BE2C (cell line): ENCODE measurements around the gene CSAG2. TPM values are rescaled to one million over a fixed set of nuclear protein-coding genes. Genes with fewer than 3 reads are reported as not detected.
"Not testable (repeated sequence)": the region's sequence is repeated elsewhere in the genome, so short reads cannot be mapped to it uniquely, and the experiment has no call there.

Experiments used
- DNase-seq: peaks from one replicate; pipeline ENCODE4 v3.0.0-alpha.2; 2020
- H3K27me3 ChIP-seq: fragments of 250-450 bp; sonication (Bioruptor Pico); 2 replicates; pipeline ENCODE4 v1.5.1; 2020; ENCODE audit warnings: mild to moderate bottlenecking
- H3K36me3 ChIP-seq: fragments of 250-450 bp; sonication (Bioruptor Pico); 2 replicates; pipeline ENCODE4 v1.5.1; 2020; ENCODE audit warnings: mild to moderate bottlenecking
- H3K4me1 ChIP-seq: fragments of 250-450 bp; sonication (Bioruptor Pico); 2 replicates; pipeline ENCODE4 v1.5.1; 2020
- H3K4me3 ChIP-seq: 2 replicates; pipeline ENCODE4 v1.5.1; 2011; ENCODE audit warnings: low read depth, low read length
- H3K9me3 ChIP-seq: fragments of 250-450 bp; sonication (Bioruptor Pico); 2 replicates; pipeline ENCODE4 v1.5.1; 2020
- CTCF ChIP-seq: IDR thresholded peaks from 2 replicates; pipeline ENCODE4 v1.5.1; 2012; ENCODE audit warnings: mild to moderate bottlenecking, low read depth, low read length
- polyA plus RNA-seq: library from polyadenylated mRNA; unstranded; fragments of >200 nt; gene quantifications from one replicate; pipeline ENCODE4 v1.2.1, GENCODE V29; 2012; ENCODE audit warnings: low read depth, missing spikeins; ENCODE audit not compliant: insufficient read length, insufficient read depth

Gene CSAG2
- not detected for polyA plus RNA-seq

GRCh38 chrX:152709173-152709572 lies at the start of gene CSAG2:
Gene CSAG2, minus strand, starts transcription at chrX:152709273. Its CDS starts 161 bp downstream, at chrX:152709112.
- not testable (repeated sequence) for H3K4me3 ChIP-seq, H3K9me3 ChIP-seq, H3K36me3 ChIP-seq, H3K4me1 ChIP-seq, H3K27me3 ChIP-seq, DNase-seq

- not testable (repeated sequence) for H3K9me3 ChIP-seq, H3K27me3 ChIP-seq, DNase-seq, H3K36me3 ChIP-seq, H3K4me1 ChIP-seq, H3K4me3 ChIP-seq
Measured at GRCh38 chrX:152754871-152755270, 45.8 kb upstream of the CSAG2 start.

GRCh38 chrX:152753686-152754650 lies 44.9 kb upstream of the CSAG2 start, which contains the start of gene MAGEA2:
Gene MAGEA2, minus strand, starts transcription at chrX:152753842. Its CDS starts 2,479 bp downstream, at chrX:152751363.
- H3K36me3 ChIP-seq, H3K9me3 ChIP-seq, H3K27me3 ChIP-seq, DNase-seq, H3K4me3 ChIP-seq, H3K4me1 ChIP-seq: not testable (repeated sequence)

GRCh38 chrX:152738560-152738959 lies 29.5 kb upstream of the CSAG2 start:
- Histone ChIP-seq H3K27me3 (no peaks in the 10 kb centered on the region), H3K36me3 (no peaks in the 10 kb centered on the region), H3K4me3 (no peak overlapping the region), H3K4me1 (no peaks in the 10 kb centered on the region), H3K9me3 (no peaks in the 10 kb centered on the region)
- no peak for TF ChIP-seq CTCF
- DNase-seq = no peak

- not testable (repeated sequence) for H3K36me3 ChIP-seq, DNase-seq, H3K9me3 ChIP-seq, H3K4me1 ChIP-seq, H3K4me3 ChIP-seq, H3K27me3 ChIP-seq
Measured at GRCh38 chrX:152736528-152736927, 27.5 kb upstream of the CSAG2 start.

- no peak for DNase-seq
- Histone ChIP-seq H3K27me3 (no peaks in the 10 kb centered on the region), H3K9me3 (no peaks in the 10 kb centered on the region), H3K4me1 (no peaks in the 10 kb centered on the region), H3K4me3 (no peak overlapping the region), H3K36me3 (no peaks in the 10 kb centered on the region)
- TF ChIP-seq CTCF = no peak
Measured at GRCh38 chrX:152735860-152736511, 26.9 kb upstream of the CSAG2 start.

- DNase-seq = no peak
- Histone ChIP-seq H3K27me3 (no peaks in the 10 kb centered on the region), H3K4me3 (no peak overlapping the region), H3K4me1 (no peaks in the 10 kb centered on the region), H3K36me3 (no peaks in the 10 kb centered on the region), H3K9me3 (no peaks in the 10 kb centered on the region)
- no peak for TF ChIP-seq CTCF
Measured at GRCh38 chrX:152735101-152735500, 26.0 kb upstream of the CSAG2 start.

- H3K4me3 ChIP-seq, H3K4me1 ChIP-seq, H3K9me3 ChIP-seq, DNase-seq, H3K36me3 ChIP-seq, H3K27me3 ChIP-seq: not testable (repeated sequence)
Measured at GRCh38 chrX:152734143-152734858, 25.2 kb upstream of the CSAG2 start.
